ENCODE measurements around the gene INCA1.

The INCA1 gene

DNA sequence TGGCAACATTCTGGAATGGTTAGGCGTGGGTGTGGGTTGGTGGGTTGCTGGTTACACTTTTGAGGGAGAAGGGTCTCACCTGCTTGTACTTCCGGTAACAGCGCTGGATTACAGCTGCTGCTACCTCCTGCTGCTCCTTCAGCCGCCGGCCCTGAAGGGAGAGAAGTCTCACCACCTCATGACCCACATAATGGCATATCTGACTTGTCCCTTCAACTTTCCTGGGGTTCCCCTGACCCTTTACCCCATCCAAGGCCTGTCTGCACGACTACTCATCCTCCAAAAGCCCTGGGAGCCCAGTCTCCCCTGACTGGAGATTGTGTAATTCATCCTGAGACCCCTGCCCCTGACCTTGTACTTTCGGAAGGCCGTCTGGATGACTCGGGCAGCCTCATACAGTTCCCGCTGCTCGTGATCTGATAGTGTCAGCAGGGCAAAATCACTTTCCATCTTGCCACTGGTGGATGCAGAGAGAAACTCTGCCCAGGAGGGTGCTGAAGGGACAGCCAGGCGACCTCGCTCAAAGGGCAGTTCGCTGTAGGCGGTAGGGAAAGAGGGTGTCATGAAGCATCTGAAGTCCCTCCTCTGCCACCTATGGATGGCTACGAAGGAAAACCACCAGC, 27.7 kb downstream of the INCA1 start:
- Histone ChIP-seq H3K4me1 (ENCODE audit: insufficient read depth, low read length) (peaks cover 15% of the 10 kb centered on the region), H3K9me3 (ENCODE audit: control insufficient read depth, insufficient read depth, low read length) (no peaks in the 10 kb centered on the region), H3K9ac (ENCODE audit: low read depth, low read length) (peak overlapping the region; percentile 73), H3K36me3 (ENCODE audit: insufficient read depth, low read length) (peaks cover 5% of the 10 kb centered on the region; the same call in 1 of the 2 replicates)

DNA sequence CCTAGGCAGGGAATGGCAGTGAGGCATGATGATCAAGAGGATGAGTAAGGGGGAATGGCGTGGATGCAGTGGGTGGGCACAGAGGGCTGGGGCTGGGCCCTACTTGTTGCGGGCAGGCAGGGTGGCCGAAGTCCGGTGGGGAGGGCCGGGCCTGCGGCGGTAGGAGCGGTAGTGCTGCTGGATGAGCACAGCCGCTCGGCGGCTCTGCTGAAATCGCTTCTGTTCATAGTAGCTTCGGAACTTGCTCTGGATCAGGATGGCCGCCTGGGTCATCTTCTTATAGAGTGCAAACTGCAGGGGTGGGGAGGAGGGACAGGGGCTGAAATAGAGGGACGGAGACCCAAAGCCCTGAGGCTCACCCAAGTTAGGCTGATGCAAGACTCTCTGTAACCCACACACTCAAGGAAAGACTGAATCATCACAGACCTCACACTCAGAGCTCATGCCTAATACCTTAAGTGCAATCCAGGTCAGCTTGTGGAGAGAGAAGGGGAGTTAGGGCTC, 28.2 kb downstream of the INCA1 start:
- Histone ChIP-seq H3K36me3 (ENCODE audit: insufficient read depth, low read length) (peaks cover 5% of the 10 kb centered on the region; the same call in 1 of the 2 replicates), H3K9me3 (ENCODE audit: control insufficient read depth, insufficient read depth, low read length) (no peaks in the 10 kb centered on the region), H3K9ac (ENCODE audit: low read depth, low read length) (peak overlapping the region; percentile 73), H3K4me1 (ENCODE audit: insufficient read depth, low read length) (peaks cover 15% of the 10 kb centered on the region)

DNA sequence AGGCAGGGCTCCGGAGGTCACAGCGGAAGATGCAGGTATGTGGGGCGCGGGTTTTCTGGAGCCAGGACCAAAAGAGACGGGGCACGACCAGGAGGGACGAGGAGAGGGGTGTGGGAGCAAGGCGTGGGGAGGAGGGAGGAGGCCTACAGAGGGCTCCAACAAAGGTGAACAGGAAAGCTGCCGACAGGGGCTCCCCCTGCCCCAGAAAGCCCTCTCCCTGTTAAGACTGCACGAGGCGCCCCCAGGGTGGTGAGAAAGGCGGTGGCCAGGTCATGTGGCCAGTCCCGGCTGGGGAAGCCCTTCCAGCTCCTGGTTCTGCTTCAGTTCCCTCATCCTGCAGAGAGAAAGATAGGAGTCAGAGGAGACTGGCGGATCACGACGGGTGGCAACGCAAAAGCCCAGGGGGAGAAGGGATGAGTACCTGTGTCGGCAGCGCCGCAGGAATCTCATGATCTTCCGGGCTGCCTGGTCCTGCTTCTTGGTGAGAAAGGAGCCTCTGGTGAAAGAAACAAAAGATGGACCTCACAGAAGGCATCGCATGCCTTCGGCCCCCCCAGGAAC, 28.8 kb downstream of the INCA1 start:
- Histone ChIP-seq H3K36me3 (ENCODE audit: insufficient read depth, low read length) (peaks cover 5% of the 10 kb centered on the region; the same call in 1 of the 2 replicates), H3K4me1 (ENCODE audit: insufficient read depth, low read length) (peaks cover 15% of the 10 kb centered on the region), H3K9ac (ENCODE audit: low read depth, low read length) (peak overlapping the region; percentile 73), H3K9me3 (ENCODE audit: control insufficient read depth, insufficient read depth, low read length) (no peaks in the 10 kb centered on the region)

DNA sequence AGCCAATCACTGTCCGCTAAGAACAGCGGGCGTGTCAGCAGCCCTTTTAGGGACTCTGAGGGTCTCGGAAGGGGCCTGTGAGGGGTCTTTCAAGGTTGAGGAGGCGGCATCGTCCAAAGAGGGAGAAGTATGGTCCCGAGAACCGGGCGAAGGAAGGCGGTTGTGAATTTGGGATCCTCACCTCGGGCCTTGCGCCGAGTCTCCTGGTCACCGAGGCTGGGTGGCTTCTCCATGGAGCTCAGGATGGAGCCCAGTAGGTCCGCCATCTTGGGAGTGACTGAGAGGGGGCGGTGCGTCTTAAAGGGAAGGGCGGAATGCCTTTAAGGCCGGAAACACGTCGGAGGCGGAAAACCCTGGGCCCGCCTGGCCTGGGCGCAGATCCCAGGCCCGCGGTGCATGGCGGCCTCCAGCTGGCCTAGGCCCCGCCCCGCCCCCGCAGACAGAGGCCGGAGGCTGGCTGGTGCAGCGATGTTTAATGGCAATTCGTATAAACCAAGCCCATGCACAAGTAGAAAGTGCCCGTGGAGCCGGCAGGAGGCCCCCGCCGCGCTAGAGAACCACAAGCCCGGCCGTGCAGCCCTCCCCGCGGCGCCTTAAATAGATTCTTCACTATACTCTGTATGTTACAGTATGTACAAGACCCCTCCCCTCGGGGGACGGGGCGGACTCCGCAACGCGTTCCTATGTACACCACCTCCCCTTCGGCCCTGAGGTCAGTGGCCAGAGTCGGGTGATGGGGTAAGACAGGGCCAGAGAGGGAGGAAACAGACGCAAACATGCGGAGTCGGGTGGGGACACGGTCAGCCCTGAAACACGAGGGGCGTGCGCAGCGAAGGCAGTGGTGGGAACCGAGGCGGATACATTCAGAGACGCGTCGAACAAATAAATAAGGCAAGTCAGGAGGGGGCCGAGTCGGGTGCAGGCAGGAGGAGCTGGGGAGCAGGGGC, 29.5 kb downstream of the INCA1 start, which contains the start of gene SPAG7:
TSS of gene SPAG7 (minus strand) at position 279 of the 947 bp plus-strand sequence. CDS start at position 266, 13 bp downstream.
- peaks cover 5% of the 10 kb centered on the region for H3K36me3 ChIP-seq (ENCODE audit: insufficient read depth, low read length)
- no peaks in the 10 kb centered on the region for H3K9me3 ChIP-seq (ENCODE audit: control insufficient read depth, insufficient read depth, low read length)
- H3K9ac ChIP-seq (ENCODE audit: low read depth, low read length) = peak within 1 kb of the TSS; percentile 73
- peaks cover 11% of the 10 kb centered on the region for H3K4me1 ChIP-seq (ENCODE audit: insufficient read depth, low read length)

DNA sequence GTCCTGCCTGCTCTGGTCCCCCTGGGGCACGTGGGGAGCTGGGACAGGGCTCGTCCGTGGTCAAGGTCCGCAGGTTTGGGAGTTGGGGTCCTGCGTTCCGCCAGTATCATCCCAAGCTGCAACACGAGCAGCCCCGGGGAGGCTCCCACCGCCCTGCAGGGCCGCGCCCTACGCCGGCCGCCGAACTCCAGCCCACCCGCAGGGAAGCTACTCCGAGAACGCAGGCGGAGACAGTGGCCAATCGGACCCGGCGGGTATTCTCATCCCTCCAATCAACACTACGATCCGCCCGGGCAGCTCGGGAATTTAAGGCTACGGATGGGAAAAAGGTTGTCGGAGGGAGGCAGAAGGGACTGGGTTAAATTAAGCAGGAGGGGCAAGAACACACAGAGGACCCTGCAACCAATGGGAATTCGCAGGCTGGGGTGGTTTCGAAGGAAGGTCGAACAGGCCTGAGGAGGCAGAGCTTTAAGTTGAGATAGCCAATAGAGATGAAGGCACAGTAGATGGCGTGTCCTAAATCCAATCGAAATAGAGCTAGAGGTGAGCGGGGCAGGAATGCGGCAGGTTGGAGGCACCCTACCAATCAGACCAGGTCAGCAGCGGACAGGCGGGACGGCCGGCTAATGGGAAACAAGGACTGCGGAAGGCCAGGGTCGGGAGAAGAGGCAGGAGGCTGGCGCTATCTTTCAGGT, 30.3 kb downstream of the INCA1 start:
- no peaks in the 10 kb centered on the region for H3K9me3 ChIP-seq (ENCODE audit: control insufficient read depth, insufficient read depth, low read length)
- peaks cover 11% of the 10 kb centered on the region for H3K4me1 ChIP-seq (ENCODE audit: insufficient read depth, low read length)
- H3K9ac ChIP-seq (ENCODE audit: low read depth, low read length) = peak overlapping the region; percentile 73
- peaks cover 5% of the 10 kb centered on the region for H3K36me3 ChIP-seq (ENCODE audit: insufficient read depth, low read length)

DNA sequence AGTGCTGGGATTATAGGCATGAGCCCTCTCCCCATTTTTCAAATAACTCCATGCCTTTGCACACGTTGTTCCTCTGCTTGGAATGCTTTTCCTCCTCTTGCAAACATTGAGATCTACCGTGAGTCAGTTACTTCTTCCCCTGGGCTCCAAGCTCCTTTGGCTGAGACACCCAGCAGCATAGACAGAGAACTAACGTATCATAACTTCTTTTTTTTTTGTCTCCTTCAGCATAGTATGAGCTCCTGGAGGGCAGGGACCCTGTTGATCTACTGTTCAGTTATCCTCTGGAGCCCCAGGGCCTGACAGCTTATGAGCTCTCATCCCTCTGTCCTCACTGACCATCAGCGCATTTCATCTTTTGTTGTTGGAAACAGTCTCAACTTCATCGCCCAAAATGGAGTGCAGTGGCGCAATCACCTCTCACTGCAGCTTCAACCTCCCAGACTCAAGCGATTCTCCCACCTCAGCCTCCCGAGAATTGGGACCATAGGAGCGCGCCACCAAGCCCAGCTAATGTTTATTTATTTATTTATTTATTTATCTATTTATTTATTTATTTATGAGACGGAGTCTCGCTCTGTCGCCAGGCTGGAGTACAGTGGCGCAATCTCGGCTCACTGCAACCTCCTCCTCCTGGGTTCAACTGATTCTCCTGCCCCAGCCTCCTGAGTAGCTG, 31.9 kb downstream of the INCA1 start:
- Histone ChIP-seq H3K9me3 (ENCODE audit: control insufficient read depth, insufficient read depth, low read length) (no peaks in the 10 kb centered on the region), H3K9ac (ENCODE audit: low read depth, low read length) (no peak overlapping the region), H3K36me3 (ENCODE audit: insufficient read depth, low read length) (peaks cover 5% of the 10 kb centered on the region), H3K4me1 (ENCODE audit: insufficient read depth, low read length) (peaks cover 11% of the 10 kb centered on the region)

DNA sequence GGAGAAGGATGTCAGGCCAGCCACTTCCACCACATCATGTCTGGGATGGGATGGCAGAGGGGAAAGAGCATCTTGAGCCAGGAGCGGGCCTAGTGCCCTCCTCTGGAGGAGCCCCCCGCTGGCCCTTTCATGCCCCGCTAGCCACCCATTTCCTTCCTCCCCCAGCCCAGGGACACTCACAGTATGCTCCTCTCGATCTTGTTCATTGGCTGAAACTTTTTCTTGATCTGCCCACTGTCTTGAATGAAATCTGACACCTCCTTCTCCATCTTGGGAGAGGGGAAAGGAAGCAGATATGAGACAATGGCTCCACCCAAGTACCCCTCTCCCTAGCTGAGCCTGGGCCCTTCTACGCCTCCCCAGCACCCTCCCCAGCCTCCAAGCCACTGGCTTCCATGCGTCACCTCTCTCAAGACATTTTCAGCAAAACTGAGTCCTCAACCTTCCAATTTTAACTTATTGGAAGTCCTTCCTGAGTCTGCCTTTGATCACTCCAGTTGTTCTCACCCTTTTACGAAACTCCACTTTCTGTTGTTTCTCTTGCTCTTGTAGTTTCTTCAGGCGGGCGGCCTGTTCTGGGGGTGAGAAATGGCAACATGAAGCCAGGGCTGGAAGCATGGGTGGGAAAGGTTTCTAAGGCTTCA, 36.9 kb downstream of the INCA1 start:
- H3K9ac ChIP-seq (ENCODE audit: low read depth, low read length) = no peak overlapping the region
- H3K9me3 ChIP-seq (ENCODE audit: control insufficient read depth, insufficient read depth, low read length) = no peaks in the 10 kb centered on the region
- H3K36me3 ChIP-seq (ENCODE audit: insufficient read depth, low read length) = no peaks in the 10 kb centered on the region; the same call in 1 of the 2 replicates
- H3K4me1 ChIP-seq (ENCODE audit: insufficient read depth, low read length) = no peaks in the 10 kb centered on the region; the same call in 1 of the 2 replicates

DNA sequence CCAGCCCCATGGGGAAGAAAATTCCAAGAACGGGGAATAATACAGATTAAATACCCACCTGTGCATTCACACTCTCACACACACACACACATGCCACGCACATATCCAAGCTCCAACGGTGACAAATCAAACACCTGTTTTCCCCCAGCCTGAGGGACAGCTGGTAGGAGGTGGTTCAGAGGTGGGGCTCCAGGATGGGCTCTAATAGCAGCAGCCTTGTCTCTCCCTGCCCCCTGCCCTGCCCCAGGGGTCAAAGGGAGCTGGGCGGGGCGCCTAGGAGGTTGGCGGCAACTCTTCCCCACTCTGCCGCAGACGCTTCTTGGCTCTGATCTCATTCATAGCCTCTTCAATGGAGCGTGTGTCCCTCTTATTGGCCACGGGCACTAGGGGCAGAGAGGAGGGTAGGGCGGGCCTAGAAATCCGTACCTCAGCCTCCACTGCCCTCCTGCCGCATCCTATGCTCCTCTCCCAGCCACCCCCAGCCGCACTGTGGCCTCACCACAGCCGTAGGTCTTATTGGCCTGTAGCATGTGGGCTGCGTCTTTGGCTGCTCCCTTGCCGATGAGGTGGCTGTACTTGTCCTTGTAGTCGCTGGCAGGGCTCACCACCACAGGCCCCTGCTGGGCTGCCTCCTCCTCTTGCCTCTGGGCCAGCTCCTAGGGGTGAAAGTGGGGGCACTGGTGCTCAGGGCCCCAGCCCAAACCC, 37.9 kb downstream of the INCA1 start:
- H3K4me1 ChIP-seq (ENCODE audit: insufficient read depth, low read length) = no peaks in the 10 kb centered on the region; the same call in 1 of the 2 replicates
- H3K9ac ChIP-seq (ENCODE audit: low read depth, low read length) = no peak overlapping the region
- no peaks in the 10 kb centered on the region; the same call in 1 of the 2 replicates for H3K36me3 ChIP-seq (ENCODE audit: insufficient read depth, low read length)
- H3K9me3 ChIP-seq (ENCODE audit: control insufficient read depth, insufficient read depth, low read length) = no peaks in the 10 kb centered on the region

DNA sequence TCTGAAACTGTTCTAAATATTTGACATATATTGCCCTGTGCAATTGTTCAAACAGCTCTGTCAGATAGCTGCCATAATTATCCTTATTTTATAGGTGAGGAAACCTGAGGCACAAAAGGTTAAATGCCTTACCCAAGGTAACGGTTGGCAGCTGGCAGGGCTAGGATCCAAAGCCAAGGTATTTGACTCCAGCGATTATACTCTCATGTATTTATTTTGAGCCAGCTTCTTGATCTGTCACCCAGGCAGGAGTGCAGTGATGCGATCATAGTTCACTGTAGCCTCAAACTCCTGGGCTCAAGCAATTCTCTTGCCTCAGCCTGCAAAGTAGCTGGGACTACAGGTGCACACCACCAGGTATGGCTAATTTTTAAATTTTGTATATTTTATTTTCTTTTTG, 39.2 kb downstream of the INCA1 start:
- no peaks in the 10 kb centered on the region for H3K9me3 ChIP-seq (ENCODE audit: control insufficient read depth, insufficient read depth, low read length)
- no peaks in the 10 kb centered on the region; the same call in 1 of the 2 replicates for H3K4me1 ChIP-seq (ENCODE audit: insufficient read depth, low read length)
- H3K36me3 ChIP-seq (ENCODE audit: insufficient read depth, low read length) = no peaks in the 10 kb centered on the region; the same call in 1 of the 2 replicates
- H3K9ac ChIP-seq (ENCODE audit: low read depth, low read length) = no peak overlapping the region

DNA sequence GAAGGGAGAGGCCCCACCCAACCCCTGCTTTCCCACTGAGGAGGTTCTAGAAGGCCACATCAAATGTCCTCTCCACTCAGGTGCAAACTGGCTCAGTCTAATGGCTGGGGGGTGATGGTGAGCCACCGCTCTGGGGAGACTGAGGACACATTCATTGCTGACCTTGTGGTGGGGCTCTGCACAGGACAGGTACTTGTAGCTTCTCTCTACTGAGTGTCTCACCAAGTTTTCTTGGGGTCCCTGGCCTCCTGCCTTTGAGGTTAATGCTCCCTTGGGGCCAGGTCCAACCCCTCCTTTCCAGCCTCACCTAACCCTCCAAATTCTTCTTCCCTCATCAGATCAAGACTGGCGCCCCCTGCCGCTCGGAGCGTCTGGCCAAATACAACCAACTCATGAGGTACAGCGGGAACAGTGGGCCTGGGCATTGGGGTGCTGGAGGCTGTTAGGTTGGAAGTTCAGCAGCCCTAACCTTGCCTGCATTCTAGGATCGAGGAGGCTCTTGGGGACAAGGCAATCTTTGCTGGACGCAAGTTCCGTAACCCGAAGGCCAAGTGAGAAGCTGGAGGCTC, 40.7 kb downstream of the INCA1 start:
- Histone ChIP-seq H3K9ac (ENCODE audit: low read depth, low read length) (no peak overlapping the region), H3K4me1 (ENCODE audit: insufficient read depth, low read length) (peaks cover 4% of the 10 kb centered on the region; the same call in 1 of the 2 replicates), H3K36me3 (ENCODE audit: insufficient read depth, low read length) (no peaks in the 10 kb centered on the region), H3K9me3 (ENCODE audit: control insufficient read depth, insufficient read depth, low read length) (no peaks in the 10 kb centered on the region)

DNA sequence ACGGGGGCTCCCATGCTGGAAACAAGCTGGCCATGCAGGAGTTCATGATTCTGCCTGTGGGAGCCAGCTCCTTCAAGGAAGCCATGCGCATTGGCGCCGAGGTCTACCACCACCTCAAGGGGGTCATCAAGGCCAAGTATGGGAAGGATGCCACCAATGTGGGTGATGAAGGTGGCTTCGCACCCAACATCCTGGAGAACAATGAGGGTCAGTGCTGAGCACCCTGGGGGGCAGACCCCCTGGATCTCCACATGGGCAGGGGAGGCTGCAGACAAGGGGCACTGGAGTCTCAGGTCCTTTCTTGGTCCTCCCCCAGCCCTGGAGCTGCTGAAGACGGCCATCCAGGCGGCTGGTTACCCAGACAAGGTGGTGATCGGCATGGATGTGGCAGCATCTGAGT, 42.2 kb downstream of the INCA1 start:
- no peaks in the 10 kb centered on the region for H3K36me3 ChIP-seq (ENCODE audit: insufficient read depth, low read length)
- H3K9me3 ChIP-seq (ENCODE audit: control insufficient read depth, insufficient read depth, low read length) = no peaks in the 10 kb centered on the region
- no peak overlapping the region for H3K9ac ChIP-seq (ENCODE audit: low read depth, low read length)
- peaks cover 5% of the 10 kb centered on the region; the same call in 1 of the 2 replicates for H3K4me1 ChIP-seq (ENCODE audit: insufficient read depth, low read length)

DNA sequence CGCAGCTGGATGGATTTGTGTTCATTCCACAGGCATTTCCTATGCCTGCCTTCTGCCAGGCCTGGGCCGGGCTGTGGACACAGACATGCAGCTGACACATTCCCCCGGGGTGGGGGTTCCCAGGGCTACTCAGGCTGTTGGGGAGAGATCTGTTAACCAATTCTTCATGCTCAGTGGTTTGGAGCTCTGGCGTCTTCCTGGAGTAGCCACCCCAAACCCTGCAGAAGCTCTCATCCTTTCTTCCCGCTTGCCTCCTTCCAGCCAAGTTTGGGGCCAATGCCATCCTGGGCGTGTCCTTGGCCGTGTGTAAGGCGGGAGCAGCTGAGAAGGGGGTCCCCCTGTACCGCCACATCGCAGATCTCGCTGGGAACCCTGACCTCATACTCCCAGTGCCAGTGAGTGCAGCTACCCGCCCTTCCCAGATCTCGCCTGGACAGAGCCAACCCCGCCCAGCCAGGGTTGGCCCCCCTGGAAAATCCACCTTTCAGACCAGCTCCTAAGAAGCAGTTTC, 43.8 kb downstream of the INCA1 start:
- H3K9ac ChIP-seq (ENCODE audit: low read depth, low read length) = no peak overlapping the region
- no peaks in the 10 kb centered on the region for H3K9me3 ChIP-seq (ENCODE audit: control insufficient read depth, insufficient read depth, low read length)
- peaks cover 5% of the 10 kb centered on the region; the same call in 1 of the 2 replicates for H3K4me1 ChIP-seq (ENCODE audit: insufficient read depth, low read length)
- H3K36me3 ChIP-seq (ENCODE audit: insufficient read depth, low read length) = no peaks in the 10 kb centered on the region

All from ES-I3 (cell line).